Endothelial cell (in vitro differentiated cells): ENCODE results near the gene SPATA7. TPM values are rescaled to one million over a fixed set of nuclear protein-coding genes. Genes with fewer than 3 reads are reported as not detected.

ENCODE experiments used
- DNase-seq: peaks from one replicate; pipeline ENCODE4 v3.0.0; 2021; ENCODE audit warnings: low spot score
- H3K27ac Mint-ChIP-seq: one replicate; pipeline ENCODE4 v1.8.0; 2021; ENCODE audit warnings: mixed read lengths, inconsistent platforms; ENCODE audit not compliant: unreplicated experiment
- H3K27me3 Mint-ChIP-seq: one replicate; pipeline ENCODE4 v1.8.0; 2021; ENCODE audit warnings: mild to moderate bottlenecking, moderate library complexity, mixed read lengths, inconsistent platforms; ENCODE audit not compliant: unreplicated experiment
- H3K36me3 Mint-ChIP-seq: one replicate; pipeline ENCODE4 v1.8.0; 2021; ENCODE audit warnings: mild to moderate bottlenecking, low read depth, mixed read lengths, inconsistent platforms; ENCODE audit not compliant: unreplicated experiment
- H3K4me1 Mint-ChIP-seq: one replicate; pipeline ENCODE4 v1.8.0; 2021; ENCODE audit warnings: mild to moderate bottlenecking, mixed read lengths, inconsistent platforms; ENCODE audit not compliant: unreplicated experiment
- H3K4me3 Mint-ChIP-seq: one replicate; pipeline ENCODE4 v1.8.0; 2021; ENCODE audit warnings: mild to moderate bottlenecking, mixed read lengths, inconsistent platforms; ENCODE audit not compliant: unreplicated experiment
- H3K9me3 Mint-ChIP-seq: one replicate; pipeline ENCODE4 v1.8.0; 2021; ENCODE audit warnings: mixed read lengths, inconsistent platforms; ENCODE audit not compliant: unreplicated experiment
- CTCF ChIP-seq: fragments of 200-600 bp; sonication (generic); IDR thresholded peaks from one replicate; pipeline ENCODE4 v1.5.0; 2021; ENCODE audit warnings: antibody characterized with exemption; ENCODE audit not compliant: unreplicated experiment
- total RNA-seq: library from RNA; stranded (reverse); fragmentation: NEBNext Ultra II Directional; extraction: Animal tissue kit (Norgen Biotek cat#: 25700); gene quantifications from one replicate; pipeline ENCODE4 v1.2.1, GENCODE V29; 2021; ENCODE audit not compliant: unreplicated experiment

SPATA7 gene
- total RNA-seq, 1 donor from 2014 or later, result 39.3 TPM

- no peak overlapping the region for H3K27ac Mint-ChIP-seq
- H3K4me1 Mint-ChIP-seq, result no peaks in the 10 kb centered on the region
- H3K27me3 Mint-ChIP-seq, result peaks cover 1% of the 10 kb centered on the region
- H3K9me3 Mint-ChIP-seq, result no peaks in the 10 kb centered on the region
- peaks cover 52% of the 10 kb centered on the region for H3K36me3 Mint-ChIP-seq
- no peak for TF ChIP-seq CTCF
- H3K4me3 Mint-ChIP-seq, result peak overlapping the region; percentile 52
- DNase-seq, result no peak
Observed at GRCh38 chr14:88417594-88417993, 32.1 kb downstream of the SPATA7 start.

DNA sequence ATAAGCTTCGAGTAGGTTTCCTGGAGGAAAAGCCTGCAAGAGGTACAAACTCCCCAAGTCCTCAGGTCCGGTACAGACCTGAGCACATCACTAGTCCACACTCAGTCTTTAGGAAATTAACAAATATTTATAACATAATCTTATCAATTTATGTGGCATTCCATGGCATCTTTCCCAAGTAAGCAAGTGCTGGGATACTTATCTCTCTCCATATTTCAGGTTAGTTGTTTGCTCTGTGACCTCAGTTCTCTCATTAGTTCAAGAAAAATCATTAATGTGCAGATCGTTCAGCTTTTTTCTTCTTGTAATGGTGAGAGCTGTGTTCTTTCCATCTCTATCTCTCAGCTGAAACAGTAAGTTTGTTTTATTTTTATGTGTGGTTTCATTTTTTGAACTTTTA lies 34.7 kb downstream of the SPATA7 start:
- no peak for TF ChIP-seq CTCF
- H3K27ac Mint-ChIP-seq, result no peak overlapping the region

DNA sequence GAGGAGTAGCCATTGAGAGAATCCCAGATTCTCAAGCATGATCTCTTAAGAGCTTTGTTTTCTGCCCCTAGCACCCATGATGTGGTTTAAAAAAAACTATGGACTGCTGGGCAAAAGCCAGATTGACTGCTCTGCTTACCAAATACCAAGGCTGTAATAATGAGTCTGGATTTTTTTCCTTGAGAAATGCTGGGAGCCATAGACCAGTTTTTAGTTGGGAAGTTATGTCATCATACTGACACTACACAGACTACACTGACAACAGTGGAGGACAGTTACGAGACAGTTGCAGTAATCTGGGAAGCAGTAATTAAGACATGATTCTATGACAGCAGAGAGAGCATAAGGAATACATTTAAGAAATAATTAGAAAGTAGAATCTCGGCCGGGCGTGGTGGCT lies 35.8 kb downstream of the SPATA7 start:
- no peak for TF ChIP-seq CTCF
- Mint-ChIP-seq H3K9me3 (no peaks in the 10 kb centered on the region), H3K27me3 (peaks cover 1% of the 10 kb centered on the region), H3K4me3 (no peak overlapping the region), H3K4me1 (no peaks in the 10 kb centered on the region), H3K36me3 (peaks cover 21% of the 10 kb centered on the region), H3K27ac (no peak overlapping the region)
- no peak for DNase-seq

More for the DNA sequence above, 34.7 kb downstream of the SPATA7 start:
- no peaks in the 10 kb centered on the region for H3K4me1 Mint-ChIP-seq
- peaks cover 32% of the 10 kb centered on the region for H3K36me3 Mint-ChIP-seq
- peaks cover 1% of the 10 kb centered on the region for H3K27me3 Mint-ChIP-seq
- H3K4me3 Mint-ChIP-seq, result no peak overlapping the region
- no peaks in the 10 kb centered on the region for H3K9me3 Mint-ChIP-seq
- no peak for DNase-seq

- H3K4me3 Mint-ChIP-seq, result no peak overlapping the region
- no peak for DNase-seq
- no peak overlapping the region for H3K27ac Mint-ChIP-seq
- no peaks in the 10 kb centered on the region for H3K9me3 Mint-ChIP-seq
- peaks cover 1% of the 10 kb centered on the region for H3K27me3 Mint-ChIP-seq
- no peaks in the 10 kb centered on the region for H3K4me1 Mint-ChIP-seq
- peaks cover 15% of the 10 kb centered on the region for H3K36me3 Mint-ChIP-seq
- TF ChIP-seq CTCF, result no peak
Observed at GRCh38 chr14:88422047-88422446, 36.6 kb downstream of the SPATA7 start.

DNA sequence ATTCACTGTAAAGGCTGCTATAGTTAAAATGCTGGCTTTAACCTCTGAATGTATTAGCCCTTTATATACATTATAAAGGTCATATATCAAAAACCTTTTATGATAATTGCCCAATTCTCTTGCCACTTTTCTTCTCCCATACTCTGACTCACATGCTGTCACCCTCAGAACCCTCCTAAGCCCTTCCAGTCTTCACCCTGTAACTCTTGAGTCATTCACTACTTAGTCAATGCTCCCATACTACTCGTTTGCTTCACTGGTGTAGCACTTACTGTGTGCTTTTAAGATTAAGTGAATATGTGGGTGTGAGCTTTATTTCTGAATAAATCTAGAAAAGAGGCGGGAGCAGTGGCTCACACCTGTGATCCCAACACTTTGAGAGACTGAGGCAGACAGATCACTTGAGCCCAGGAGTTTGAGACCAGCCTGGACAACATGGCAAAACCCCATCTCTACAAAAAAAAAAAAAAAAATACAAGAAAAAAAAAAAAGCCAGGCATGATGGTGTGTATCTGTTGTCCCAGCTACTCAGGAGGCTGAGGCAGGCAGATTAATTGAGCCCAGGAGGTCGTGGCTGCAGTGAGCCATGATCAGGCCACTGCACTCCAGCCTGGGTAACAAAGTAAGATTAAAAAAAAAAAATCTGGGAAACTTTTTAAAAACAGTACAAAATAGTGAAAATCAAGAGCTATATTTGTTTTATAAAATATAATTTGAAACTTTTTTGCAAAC lies 37.6 kb downstream of the SPATA7 start:
- no peak for DNase-seq
- no peaks in the 10 kb centered on the region for H3K4me1 Mint-ChIP-seq
- H3K9me3 Mint-ChIP-seq, result no peaks in the 10 kb centered on the region
- H3K4me3 Mint-ChIP-seq, result no peak overlapping the region
- no peak for TF ChIP-seq CTCF
- H3K27ac Mint-ChIP-seq, result no peak overlapping the region
- H3K27me3 Mint-ChIP-seq, result peaks cover 1% of the 10 kb centered on the region
- H3K36me3 Mint-ChIP-seq, result peaks cover 5% of the 10 kb centered on the region
